ENCODE measurements around the gene GRK2.
A peak's percentile ranks its signal among the peaks of the same experiment; 100 is the strongest.
"Not testable (repeated sequence)": the region's sequence is repeated elsewhere in the genome, so short reads cannot be mapped to it uniquely, and the experiment has no call there.

The GRK2 gene

DNA sequence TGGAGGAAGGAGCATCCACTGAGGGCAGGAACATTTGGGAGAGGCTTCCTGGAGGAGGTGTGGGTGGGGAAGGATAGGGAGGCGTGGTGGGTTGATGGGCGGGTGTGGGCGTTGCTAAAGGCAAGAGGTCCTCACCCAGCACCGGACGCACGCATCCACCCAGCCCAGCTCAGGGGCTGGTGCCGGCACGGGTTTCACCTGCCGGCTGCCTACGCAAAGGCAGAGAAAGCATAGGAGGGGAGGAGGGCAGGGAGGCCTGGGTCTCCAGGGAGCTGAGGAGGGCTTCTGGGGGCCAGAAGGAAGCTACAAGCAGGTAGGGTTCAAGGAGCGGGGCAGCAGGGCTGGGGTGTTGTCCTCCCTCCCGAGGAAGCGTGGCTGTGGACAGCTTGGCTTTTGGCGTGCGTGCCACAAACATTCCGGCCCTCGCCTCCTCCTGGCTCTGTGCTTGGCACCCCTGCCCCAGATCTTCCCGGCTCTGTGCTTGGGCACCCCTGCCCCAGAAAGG is 44.8 kb downstream of the GRK2 start:
- no peak for DNase-seq

GRCh38 chr11:67311556-67312082 is 45.3 kb downstream of the GRK2 start:
- DNase-seq = no peak

- DNase-seq = no peak
Measured at GRCh38 chr11:67312187-67313021, 46.1 kb downstream of the GRK2 start.

- DNase-seq = no peak
Measured at GRCh38 chr11:67313125-67313890, 47.0 kb downstream of the GRK2 start.

GRCh38 chr11:67314218-67314617 is 47.9 kb downstream of the GRK2 start:
- no peak for DNase-seq

- no peak for DNase-seq
Measured at GRCh38 chr11:67315325-67315909, 49.1 kb downstream of the GRK2 start.

DNA sequence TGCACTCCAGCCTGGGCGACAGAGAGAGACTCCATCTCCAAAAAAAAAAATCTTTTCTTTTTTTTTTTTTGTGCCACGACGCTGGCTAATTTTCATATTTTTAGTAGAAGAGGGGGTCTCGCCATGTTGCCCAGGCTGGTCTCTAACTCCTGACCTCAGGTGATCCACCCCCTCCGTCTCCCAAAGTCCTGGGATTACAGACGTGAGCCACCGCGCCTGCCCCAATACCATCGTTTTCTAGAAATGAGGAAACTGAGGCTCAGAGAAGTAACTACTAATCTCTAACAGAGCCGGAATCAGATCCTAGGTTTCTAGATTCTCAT is 50.6 kb downstream of the GRK2 start:
- DNase-seq = no peak

GRCh38 chr11:67317205-67317887 is 51.1 kb downstream of the GRK2 start:
- DNase-seq = peak; percentile 80 to 98 (median 94)

DNA sequence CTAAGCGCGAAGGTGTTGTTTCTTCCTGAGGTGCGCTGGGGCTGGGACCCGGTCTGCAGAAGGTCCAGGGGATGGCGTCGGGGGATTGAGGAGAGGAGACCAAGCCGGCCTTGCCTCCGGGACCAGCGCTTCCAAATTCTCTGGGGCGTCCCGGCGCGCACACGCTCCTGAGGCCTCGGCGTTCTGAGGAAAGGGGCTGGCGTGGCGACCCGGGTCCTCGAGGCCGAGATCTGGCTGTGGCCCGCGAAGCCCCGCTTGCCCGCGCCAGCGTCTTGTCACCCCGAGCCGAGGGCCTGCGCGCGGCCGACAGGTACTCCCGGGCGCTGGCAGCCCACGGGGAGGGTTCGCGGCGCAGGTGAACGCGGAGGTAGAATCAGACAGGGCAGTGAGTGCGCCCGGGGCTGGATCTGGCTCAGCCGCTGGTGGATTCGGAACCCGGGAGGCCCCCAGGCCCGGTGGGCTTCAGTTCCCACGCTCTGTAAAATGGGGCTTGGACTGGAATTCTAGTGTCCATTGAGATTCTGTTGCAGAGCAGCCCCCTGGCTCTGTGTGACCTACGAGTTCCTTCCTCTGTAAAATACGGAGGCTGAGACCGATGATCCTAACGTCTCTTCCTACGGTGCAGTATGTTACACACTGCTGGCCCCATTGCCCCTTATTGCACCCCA is 51.7 kb downstream of the GRK2 start:
- peak in 4 of 51 donors; percentile 34 to 57 (median 52) for DNase-seq

GRCh38 chr11:67318876-67319275 is 52.6 kb downstream of the GRK2 start:
- DNase-seq = not testable (repeated sequence)

DNA sequence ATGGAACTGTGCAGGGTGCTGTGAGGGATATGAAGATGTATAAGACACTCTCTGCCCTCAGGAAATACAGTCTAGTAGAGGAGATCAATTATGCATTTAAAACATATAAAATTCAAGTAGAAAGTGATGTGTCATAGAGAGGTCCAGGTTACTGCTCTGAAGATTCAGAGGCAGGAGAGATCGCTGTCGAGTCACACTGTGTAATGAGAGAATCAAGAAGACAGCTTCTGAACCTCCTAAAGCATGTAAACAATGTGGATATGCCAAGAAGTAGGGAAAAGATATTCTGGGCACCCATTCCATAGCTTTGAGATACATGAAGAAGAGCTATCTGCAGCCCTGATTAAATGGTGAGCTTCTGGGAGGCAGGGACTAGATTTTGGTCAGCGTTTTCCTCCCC is 53.7 kb downstream of the GRK2 start:
- DNase-seq = no peak

- DNase-seq = no peak
Measured at GRCh38 chr11:67320691-67321090, 54.4 kb downstream of the GRK2 start.

DNA sequence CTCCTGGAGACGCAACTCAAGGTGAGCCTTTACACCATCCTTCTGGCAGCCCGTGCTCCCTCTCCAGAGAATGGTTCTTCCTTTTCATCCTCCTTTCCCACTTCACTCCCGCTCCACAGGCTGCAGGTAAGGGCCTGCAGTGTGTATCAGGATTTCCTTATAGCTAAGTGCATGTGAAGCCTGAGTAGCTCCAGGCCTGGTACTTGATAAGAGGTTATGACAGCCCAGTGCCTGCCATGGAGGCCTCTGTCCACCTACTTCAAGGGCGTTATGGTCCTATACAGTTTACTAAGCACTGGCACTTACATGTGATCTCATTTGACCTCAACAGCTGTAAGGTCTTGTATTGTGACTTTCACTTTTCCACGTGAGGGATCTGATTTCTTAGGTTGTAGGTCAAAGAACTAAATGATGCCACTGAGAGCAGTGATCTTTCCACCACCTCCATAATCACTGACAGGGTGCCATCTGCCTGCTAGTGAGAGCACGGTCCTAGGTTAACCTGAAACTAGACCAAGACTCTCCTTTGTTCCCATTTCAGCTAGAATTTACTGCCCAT is 55.1 kb downstream of the GRK2 start:
- DNase-seq = no peak

GRCh38 chr11:67322049-67322448 is 55.8 kb downstream of the GRK2 start:
- no peak for DNase-seq

GRCh38 chr11:67323526-67323925 is 57.3 kb downstream of the GRK2 start:
- no peak for DNase-seq

DNA sequence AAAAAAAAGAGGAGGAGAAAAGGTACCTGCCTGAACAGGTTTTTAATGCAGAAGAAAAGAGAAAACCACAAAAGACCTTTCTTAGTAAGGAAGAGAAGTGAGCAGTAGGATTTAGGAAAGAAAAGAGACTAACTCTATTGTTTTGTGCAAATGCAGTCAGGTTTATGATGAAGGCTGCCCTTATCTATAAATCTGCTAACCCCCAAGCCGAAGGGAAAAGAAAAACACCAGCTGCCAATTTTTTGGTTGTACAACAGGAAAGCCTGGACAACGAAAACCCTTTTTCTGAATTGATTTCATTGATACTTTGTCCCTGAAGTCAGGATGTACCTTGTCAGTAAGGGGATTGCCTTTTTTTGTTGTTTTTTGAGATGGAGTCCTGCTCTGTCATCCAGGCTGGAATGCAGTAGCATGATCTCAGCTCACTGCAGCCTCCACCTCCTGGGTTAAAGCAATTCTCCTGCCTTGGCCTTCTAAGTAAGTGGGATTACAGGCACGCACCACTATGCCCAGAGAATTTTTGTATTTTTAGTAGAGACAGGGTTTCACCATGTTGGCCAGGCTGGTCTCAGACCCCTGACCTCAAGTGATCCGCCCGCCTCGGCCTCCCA is 65.9 kb downstream of the GRK2 start:
- no peak for DNase-seq

All from hypothalamus (tissue), 51 donors.